SK-N-SH (cell line): ENCODE data around the gene HSD17B12. TPM values are rescaled to one million over a fixed set of nuclear protein-coding genes. Genes with fewer than 3 reads are reported as not detected.

Experiments used
- CTCF ChIA-PET: fragments of 300-600, 350-600 bp; formaldehyde crosslinking; extraction: SDS; loops from one replicate; lab custom pipeline; 2021; lab: Yijun Ruan, JAX
- POLR2A ChIA-PET: fragments of 350-600 bp; sonication (Branson Sonifier 250); formaldehyde crosslinking; extraction: SDS; loops from one replicate; lab custom pipeline; 2020; ENCODE audit warnings: antibody characterized with exemption, inconsistent platforms; lab: Yijun Ruan, JAX
- DNase-seq: peaks from one replicate; pipeline ENCODE4 v3.0.0; 2012
- H2AFZ ChIP-seq: fragments of 200-600 bp; sonication (generic); 2 replicates; pipeline ENCODE4 v1.8.1; 2016; ENCODE audit warnings: antibody characterized with exemption, mild to moderate bottlenecking, low read depth
- H3F3A ChIP-seq: fragments of 200-600 bp; sonication (generic); replicated peaks from 2 replicates; pipeline ENCODE3; 2016; ENCODE audit warnings: antibody characterized with exemption, mild to moderate bottlenecking; ENCODE audit not compliant: insufficient read depth
- H3K27ac ChIP-seq, 2 experiments: fragments of 200-500 bp in 1 of 2; fragments of 200-600 bp in 1 of 2; sonication (Bioruptor generic) in 1 of 2; sonication (generic), shearing (Covaris generic) in 1 of 2; 2 replicates each; pipeline versions ENCODE4 v1.5.1 to v1.6.1; 2014 to 2016; ENCODE audit warnings: low read depth in 2 of 2, inconsistent platforms in 1 of 2, low read length in 1 of 2, mild to moderate bottlenecking in 1 of 2, mixed read lengths in 1 of 2
- H3K27me3 ChIP-seq: fragments of 200-600 bp; sonication (generic), shearing (Covaris generic); 2 replicates; pipeline ENCODE4 v1.6.1; 2016; ENCODE audit warnings: mixed run types; ENCODE audit not compliant: insufficient read depth
- H3K36me3 ChIP-seq, 2 experiments: fragments of 200-500 bp in 1 of 2; fragments of 200-600 bp in 1 of 2; sonication (Bioruptor generic) in 1 of 2; sonication (generic) in 1 of 2; replicated peaks in 1 of 2; 2 replicates each; pipeline versions ENCODE3 to v1.5.1; 2014 to 2016; ENCODE audit warnings: low read length in 1 of 2, mild to moderate bottlenecking in 1 of 2; ENCODE audit not compliant: insufficient read depth in 2 of 2, control insufficient read depth in 1 of 2
- H3K4me1 ChIP-seq, 2 experiments: fragments of 200-500 bp in 1 of 2; fragments of 200-600 bp in 1 of 2; sonication (Bioruptor generic) in 1 of 2; sonication (generic), shearing (Covaris generic) in 1 of 2; 2 replicates each; pipeline versions ENCODE4 v1.5.1 to v1.6.1; 2014 to 2016; ENCODE audit warnings: low read depth in 1 of 2, low read length in 1 of 2, mixed run types in 1 of 2; ENCODE audit not compliant: insufficient read depth in 2 of 2, control insufficient read depth in 1 of 2
- H3K4me2 ChIP-seq: fragments of 200-600 bp; sonication (generic), shearing (Covaris generic); 2 replicates; pipeline ENCODE4 v1.6.1; 2017; ENCODE audit warnings: mixed run types
- H3K4me3 ChIP-seq, 2 experiments: fragments of 200-500 bp in 1 of 2; fragments of 200-600 bp in 1 of 2; sonication (Bioruptor generic) in 1 of 2; sonication (generic), shearing (Covaris generic) in 1 of 2; 2 replicates each; pipeline versions ENCODE4 v1.5.1 to v1.8.1; 2014 to 2016; ENCODE audit warnings: low read depth in 2 of 2, inconsistent platforms in 1 of 2, low read length in 1 of 2, mild to moderate bottlenecking in 1 of 2, mixed read lengths in 1 of 2, moderate library complexity in 1 of 2
- H3K79me2 ChIP-seq: fragments of 200-600 bp; sonication (generic); 2 replicates; pipeline ENCODE4 v1.8.1; 2017; ENCODE audit warnings: mild to moderate bottlenecking; ENCODE audit not compliant: insufficient read depth
- H3K9ac ChIP-seq: fragments of 200-600 bp; sonication (generic); 2 replicates; pipeline ENCODE4 v1.6.1; 2017; ENCODE audit warnings: mixed run types
- H3K9me2 ChIP-seq: fragments of 200-600 bp; sonication (generic); 2 replicates; pipeline ENCODE4 v1.6.1; 2017; ENCODE audit warnings: mixed run types
- H3K9me3 ChIP-seq: fragments of 200-600 bp; sonication (generic); 2 replicates; pipeline ENCODE4 v1.6.1; 2017; ENCODE audit warnings: mixed run types, mild to moderate bottlenecking, moderate library complexity
- H4K20me1 ChIP-seq: fragments of 200-600 bp; sonication (generic); 2 replicates; pipeline ENCODE4 v1.6.1; 2017; ENCODE audit warnings: mild to moderate bottlenecking, mixed run types; ENCODE audit not compliant: insufficient read depth
- CHD2 ChIP-seq: fragments of 150-350 bp; IDR thresholded peaks from 2 replicates; pipeline ENCODE4 v1.6.1; 2018; ENCODE audit warnings: low read length; ENCODE audit not compliant: partially characterized antibody
- ELF1 ChIP-seq: IDR thresholded peaks from 2 replicates; pipeline ENCODE4 v1.4.0; 2012
- EP300 ChIP-seq, 2 experiments: IDR thresholded peaks; 2 replicates each; pipeline versions ENCODE4 v1.4.0 to v1.6.1; 2012; ENCODE audit warnings: borderline replicate concordance in 1 of 2, low read depth in 1 of 2, low read length in 1 of 2
- EZH2phosphoT487 ChIP-seq: fragments of 200-600 bp; sonication (generic); IDR thresholded peaks from 2 replicates; pipeline ENCODE4 v1.6.1; 2017; ENCODE audit warnings: low read depth, mixed run types, mild to moderate bottlenecking, antibody characterized with exemption, moderate library complexity, borderline replicate concordance
- GABPA ChIP-seq: IDR thresholded peaks from 2 replicates; pipeline ENCODE4 v1.4.0; 2012; ENCODE audit warnings: low read depth, mild to moderate bottlenecking
- GATA2 ChIP-seq: sonication (generic); formaldehyde crosslinking; IDR thresholded peaks from 2 replicates; pipeline ENCODE4 v1.5.0; 2020; ENCODE audit warnings: mild to moderate bottlenecking, missing genetic modification reagents
- JUND ChIP-seq: IDR thresholded peaks from 2 replicates; pipeline ENCODE4 v1.4.0; 2012
- MXI1 ChIP-seq: IDR thresholded peaks from 2 replicates; pipeline ENCODE4 v1.6.1; 2012; ENCODE audit warnings: mild to moderate bottlenecking, low read depth, low read length, improper control_type of control experiment
- NFIC ChIP-seq: IDR thresholded peaks from 2 replicates; pipeline ENCODE4 v1.4.0; 2012; ENCODE audit warnings: borderline replicate concordance
- NRF1 ChIP-seq: IDR thresholded peaks from 2 replicates; pipeline ENCODE4 v1.6.1; 2012; ENCODE audit warnings: low read depth, mild to moderate bottlenecking, low read length
- RAD21 ChIP-seq: IDR thresholded peaks from 2 replicates; pipeline ENCODE4 v1.6.1; 2012; ENCODE audit warnings: mild to moderate bottlenecking, low read length
- RFX5 ChIP-seq: IDR thresholded peaks from 2 replicates; pipeline ENCODE4 v1.6.1; 2012; ENCODE audit warnings: mild to moderate bottlenecking, improper control_type of control experiment, low read length
- SMC3 ChIP-seq: IDR thresholded peaks from 2 replicates; pipeline ENCODE4 v1.6.1; 2012; ENCODE audit warnings: low read depth, low read length, improper control_type of control experiment
- TEAD4 ChIP-seq: IDR thresholded peaks from 2 replicates; pipeline ENCODE4 v1.4.0; 2012; ENCODE audit warnings: mild to moderate bottlenecking, borderline replicate concordance; ENCODE audit not compliant: insufficient read depth
- WGBS: methylation state at CpG from one replicate; pipeline ENCODE4 v1.1.6; 2017; ENCODE audit warnings: low lambda C conversion rate; 5-methylcytosine and 5-hydroxymethylcytosine counted together
- polyA plus RNA-seq, 3 experiments: library from polyadenylated mRNA; depleted of rRNA; stranded (reverse); fragments of >200 nt; gene quantifications; 2 replicates each; pipeline ENCODE4 v1.2.3, GENCODE V29; 2012
- TF ChIP-seq, protein P1 (sequence below): fragments of 200-600 bp; sonication (generic); IDR thresholded peaks from 2 replicates; pipeline ENCODE4 v1.6.1; 2017; ENCODE audit warnings: antibody characterized with exemption, mild to moderate bottlenecking, moderate library complexity
- TF ChIP-seq, protein P2 (sequence below): IDR thresholded peaks from 2 replicates; pipeline ENCODE4 v1.4.0; 2012; ENCODE audit warnings: low read depth
- TF ChIP-seq, protein P3 (sequence below): fragments of 150-350 bp; IDR thresholded peaks from 2 replicates; pipeline ENCODE4 v1.6.1; 2017; ENCODE audit warnings: antibody characterized with exemption, low read length, low read depth, borderline replicate concordance
- TF ChIP-seq, protein P4 (sequence below): fragments of 150-350 bp; IDR thresholded peaks from 2 replicates; pipeline ENCODE4 v1.6.1; 2016; ENCODE audit warnings: mild to moderate bottlenecking, low read depth, low read length
- TF ChIP-seq, protein P5 (sequence below): IDR thresholded peaks from 2 replicates; pipeline ENCODE4; 2012
- TF ChIP-seq, protein P6 (sequence below): IDR thresholded peaks from 2 replicates; pipeline ENCODE4 v1.4.0; 2012; ENCODE audit warnings: low read depth, borderline replicate concordance

HSD17B12 gene
- polyA plus RNA-seq, 1 of the 3 experiments (the other 2 are of a cell fraction) = 19.7 TPM

DNA sequence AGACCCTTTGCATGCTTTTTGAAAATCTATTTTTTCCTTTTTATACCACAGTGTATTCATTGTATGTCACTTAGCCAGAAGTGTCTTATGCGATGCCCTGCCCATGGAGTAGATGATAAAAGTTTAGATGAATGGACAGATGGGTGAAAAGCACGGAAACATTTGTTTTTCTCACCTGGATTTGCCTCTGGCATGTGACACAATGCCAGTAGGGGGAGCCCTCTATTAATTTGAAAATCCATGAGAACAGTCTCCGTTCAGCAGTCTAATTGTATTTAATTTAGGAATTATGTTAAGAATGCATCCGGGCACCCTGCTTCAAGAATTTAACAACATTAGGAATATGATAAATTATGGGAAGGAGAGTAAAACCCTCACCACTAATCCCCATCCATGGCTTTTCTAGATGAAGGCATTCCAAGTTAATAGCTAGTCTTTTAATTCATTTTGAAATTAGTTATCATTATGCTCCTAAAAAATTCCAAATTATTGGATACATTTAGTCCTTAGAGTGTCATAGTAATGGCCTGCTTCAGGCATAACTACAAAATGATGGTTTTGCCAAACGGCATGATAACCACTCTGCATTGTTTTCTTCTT is 144.8 kb downstream of the HSD17B12 start:
- 26% methylated on average over 5 of the region's 5 CpGs for WGBS
- H3K27ac ChIP-seq = no peak overlapping the region
- POLR2A ChIA-PET = interaction anchor here (0.7 to 0.8 kb wide), 2 partner anchors 12 to 338 kb away, joined by 3 to 5 read pairs; no protein-coding TSS in a partner anchor
- H3K9me2 ChIP-seq = no peaks in the 10 kb centered on the region
- no peaks in the 10 kb centered on the region for H3K79me2 ChIP-seq
- H3K4me2 ChIP-seq = no peak overlapping the region
- H3K9ac ChIP-seq = no peak overlapping the region
- no peaks in the 10 kb centered on the region for H3K36me3 ChIP-seq
- H3K4me3 ChIP-seq = no peak overlapping the region; a peak in 1 of 4 replicates
- H3K9me3 ChIP-seq = no peaks in the 10 kb centered on the region
- TF ChIP-seq RAD21 (peak; percentile 76), SMC3 (peak; percentile 70), NRF1 (no peak)
- TF ChIP-seq, protein P1, sequence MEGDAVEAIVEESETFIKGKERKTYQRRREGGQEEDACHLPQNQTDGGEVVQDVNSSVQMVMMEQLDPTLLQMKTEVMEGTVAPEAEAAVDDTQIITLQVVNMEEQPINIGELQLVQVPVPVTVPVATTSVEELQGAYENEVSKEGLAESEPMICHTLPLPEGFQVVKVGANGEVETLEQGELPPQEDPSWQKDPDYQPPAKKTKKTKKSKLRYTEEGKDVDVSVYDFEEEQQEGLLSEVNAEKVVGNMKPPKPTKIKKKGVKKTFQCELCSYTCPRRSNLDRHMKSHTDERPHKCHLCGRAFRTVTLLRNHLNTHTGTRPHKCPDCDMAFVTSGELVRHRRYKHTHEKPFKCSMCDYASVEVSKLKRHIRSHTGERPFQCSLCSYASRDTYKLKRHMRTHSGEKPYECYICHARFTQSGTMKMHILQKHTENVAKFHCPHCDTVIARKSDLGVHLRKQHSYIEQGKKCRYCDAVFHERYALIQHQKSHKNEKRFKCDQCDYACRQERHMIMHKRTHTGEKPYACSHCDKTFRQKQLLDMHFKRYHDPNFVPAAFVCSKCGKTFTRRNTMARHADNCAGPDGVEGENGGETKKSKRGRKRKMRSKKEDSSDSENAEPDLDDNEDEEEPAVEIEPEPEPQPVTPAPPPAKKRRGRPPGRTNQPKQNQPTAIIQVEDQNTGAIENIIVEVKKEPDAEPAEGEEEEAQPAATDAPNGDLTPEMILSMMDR = peak; percentile 97
- peak; percentile 46 for DNase-seq
- H3F3A ChIP-seq = peaks cover under 1% of the 10 kb centered on the region
- no peaks in the 10 kb centered on the region for H4K20me1 ChIP-seq
- no peak overlapping the region for H2AFZ ChIP-seq
- CTCF ChIA-PET = interaction anchor here (0.6 to 16.8 kb wide), 50 partner anchors 10 to 339 kb away, joined by 3 to 337 read pairs (median 4); no protein-coding TSS in a partner anchor
- no peaks in the 10 kb centered on the region for H3K27me3 ChIP-seq
- peaks cover 0 to 5% of the 10 kb centered on the region in 2 experiments; a peak in 1 of 4 replicates for H3K4me1 ChIP-seq

DNA sequence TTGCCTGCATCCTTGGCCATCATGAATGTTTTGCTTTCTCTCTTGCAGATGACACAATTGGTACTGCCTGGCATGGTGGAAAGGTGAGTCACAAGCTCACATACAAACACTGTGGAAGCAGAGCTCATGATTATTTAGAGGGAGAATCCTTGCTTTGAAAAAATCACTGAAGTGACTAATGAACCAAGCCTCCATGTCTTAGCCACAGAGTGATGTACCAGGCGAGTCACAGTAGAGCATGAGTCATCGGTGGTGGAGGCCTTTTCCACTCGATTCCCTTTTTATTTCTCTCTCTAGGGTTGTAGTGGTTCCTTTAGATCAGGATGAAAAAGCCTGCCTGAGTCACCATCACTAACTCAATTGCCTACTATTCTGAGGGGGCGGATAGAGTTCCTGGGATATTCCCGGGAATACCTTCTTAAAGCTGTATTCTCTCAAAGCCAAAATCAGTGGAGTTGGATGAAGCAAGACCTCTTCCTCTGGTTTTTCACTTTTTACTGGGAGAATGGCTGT is 150.4 kb downstream of the HSD17B12 start:
- Histone ChIP-seq H3K36me3 (no peaks in the 10 kb centered on the region), H3K4me3 (peak overlapping the region; percentile 17 to 45; a peak in 3 of 4 replicates), H3K79me2 (no peaks in the 10 kb centered on the region), H3K27ac (peak overlapping the region in 1 of 2 experiments; percentile 87; a peak in 2 of 4 replicates), H3K4me2 (peak overlapping the region; percentile 53), H3K9ac (peak overlapping the region; percentile 54; the same call in 1 of the 2 replicates), H3K27me3 (no peaks in the 10 kb centered on the region), H3K9me3 (no peaks in the 10 kb centered on the region), H3K9me2 (no peaks in the 10 kb centered on the region), H3F3A (peaks cover 10% of the 10 kb centered on the region), H3K4me1 (peaks cover 5 to 9% of the 10 kb centered on the region in 2 experiments; a peak in 3 of 4 replicates), H4K20me1 (no peaks in the 10 kb centered on the region), H2AFZ (peak overlapping the region; percentile 49; the same call in 1 of the 2 replicates)
- POLR2A ChIA-PET = no interaction called here
- CTCF ChIA-PET = interaction anchor here (0.6 to 16.8 kb wide), 5 partner anchors 11 to 254 kb away, joined by 3 to 337 read pairs (median 4); no protein-coding TSS in a partner anchor
- 1% methylated on average over 5 of the region's 5 CpGs for WGBS
- no peak for DNase-seq
- TF ChIP-seq RFX5 (no peak), EZH2phosphoT487 (no peak), GATA2 (CRISPR knock-in tag) (no peak), TEAD4 (peak; percentile 72; the same call in 1 of the 2 replicates), NFIC (peak; percentile 54; the same call in 1 of the 2 replicates), GABPA (no peak), EP300 (IDR thresholded peaks at IDR 0.05; ENCODE audit: borderline replicate concordance in 1 of 2, low read depth in 1 of 2, low read length in 1 of 2) (peak in 1 of 2 experiments; percentile 68; a peak in 1 of 4 replicates), JUND (peak; percentile 99), SMC3 (no peak), CHD2 (no peak), ELF1 (no peak; the same call in 1 of the 2 replicates), MXI1 (no peak)
- TF ChIP-seq, protein P2, sequence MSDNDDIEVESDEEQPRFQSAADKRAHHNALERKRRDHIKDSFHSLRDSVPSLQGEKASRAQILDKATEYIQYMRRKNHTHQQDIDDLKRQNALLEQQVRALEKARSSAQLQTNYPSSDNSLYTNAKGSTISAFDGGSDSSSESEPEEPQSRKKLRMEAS = peak; percentile 71; the same call in 1 of the 2 replicates
- TF ChIP-seq, protein P3, sequence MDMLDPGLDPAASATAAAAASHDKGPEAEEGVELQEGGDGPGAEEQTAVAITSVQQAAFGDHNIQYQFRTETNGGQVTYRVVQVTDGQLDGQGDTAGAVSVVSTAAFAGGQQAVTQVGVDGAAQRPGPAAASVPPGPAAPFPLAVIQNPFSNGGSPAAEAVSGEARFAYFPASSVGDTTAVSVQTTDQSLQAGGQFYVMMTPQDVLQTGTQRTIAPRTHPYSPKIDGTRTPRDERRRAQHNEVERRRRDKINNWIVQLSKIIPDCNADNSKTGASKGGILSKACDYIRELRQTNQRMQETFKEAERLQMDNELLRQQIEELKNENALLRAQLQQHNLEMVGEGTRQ = no peak
- TF ChIP-seq, protein P4, sequence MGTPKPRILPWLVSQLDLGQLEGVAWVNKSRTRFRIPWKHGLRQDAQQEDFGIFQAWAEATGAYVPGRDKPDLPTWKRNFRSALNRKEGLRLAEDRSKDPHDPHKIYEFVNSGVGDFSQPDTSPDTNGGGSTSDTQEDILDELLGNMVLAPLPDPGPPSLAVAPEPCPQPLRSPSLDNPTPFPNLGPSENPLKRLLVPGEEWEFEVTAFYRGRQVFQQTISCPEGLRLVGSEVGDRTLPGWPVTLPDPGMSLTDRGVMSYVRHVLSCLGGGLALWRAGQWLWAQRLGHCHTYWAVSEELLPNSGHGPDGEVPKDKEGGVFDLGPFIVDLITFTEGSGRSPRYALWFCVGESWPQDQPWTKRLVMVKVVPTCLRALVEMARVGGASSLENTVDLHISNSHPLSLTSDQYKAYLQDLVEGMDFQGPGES = no peak
- TF ChIP-seq, protein P5, sequence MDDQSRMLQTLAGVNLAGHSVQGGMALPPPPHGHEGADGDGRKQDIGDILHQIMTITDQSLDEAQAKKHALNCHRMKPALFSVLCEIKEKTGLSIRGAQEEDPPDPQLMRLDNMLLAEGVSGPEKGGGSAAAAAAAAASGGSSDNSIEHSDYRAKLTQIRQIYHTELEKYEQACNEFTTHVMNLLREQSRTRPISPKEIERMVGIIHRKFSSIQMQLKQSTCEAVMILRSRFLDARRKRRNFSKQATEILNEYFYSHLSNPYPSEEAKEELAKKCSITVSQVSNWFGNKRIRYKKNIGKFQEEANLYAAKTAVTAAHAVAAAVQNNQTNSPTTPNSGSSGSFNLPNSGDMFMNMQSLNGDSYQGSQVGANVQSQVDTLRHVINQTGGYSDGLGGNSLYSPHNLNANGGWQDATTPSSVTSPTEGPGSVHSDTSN = peak; percentile 72
- TF ChIP-seq, protein P6, sequence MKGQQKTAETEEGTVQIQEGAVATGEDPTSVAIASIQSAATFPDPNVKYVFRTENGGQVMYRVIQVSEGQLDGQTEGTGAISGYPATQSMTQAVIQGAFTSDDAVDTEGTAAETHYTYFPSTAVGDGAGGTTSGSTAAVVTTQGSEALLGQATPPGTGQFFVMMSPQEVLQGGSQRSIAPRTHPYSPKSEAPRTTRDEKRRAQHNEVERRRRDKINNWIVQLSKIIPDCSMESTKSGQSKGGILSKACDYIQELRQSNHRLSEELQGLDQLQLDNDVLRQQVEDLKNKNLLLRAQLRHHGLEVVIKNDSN = no peak
